NCI-H1105 (cell line): Measurements from ENCODE around the gene HTR4.
"Not testable (repeated sequence)": the region's sequence is repeated elsewhere in the genome, so short reads cannot be mapped to it uniquely, and the experiment has no call there.

ENCODE experiments used
- DNase-seq: peaks from one replicate; lab custom pipeline; 2025; lab: John Stamatoyannopoulos, UW

Gene HTR4, protein sequence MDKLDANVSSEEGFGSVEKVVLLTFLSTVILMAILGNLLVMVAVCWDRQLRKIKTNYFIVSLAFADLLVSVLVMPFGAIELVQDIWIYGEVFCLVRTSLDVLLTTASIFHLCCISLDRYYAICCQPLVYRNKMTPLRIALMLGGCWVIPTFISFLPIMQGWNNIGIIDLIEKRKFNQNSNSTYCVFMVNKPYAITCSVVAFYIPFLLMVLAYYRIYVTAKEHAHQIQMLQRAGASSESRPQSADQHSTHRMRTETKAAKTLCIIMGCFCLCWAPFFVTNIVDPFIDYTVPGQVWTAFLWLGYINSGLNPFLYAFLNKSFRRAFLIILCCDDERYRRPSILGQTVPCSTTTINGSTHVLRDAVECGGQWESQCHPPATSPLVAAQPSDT

DNA sequence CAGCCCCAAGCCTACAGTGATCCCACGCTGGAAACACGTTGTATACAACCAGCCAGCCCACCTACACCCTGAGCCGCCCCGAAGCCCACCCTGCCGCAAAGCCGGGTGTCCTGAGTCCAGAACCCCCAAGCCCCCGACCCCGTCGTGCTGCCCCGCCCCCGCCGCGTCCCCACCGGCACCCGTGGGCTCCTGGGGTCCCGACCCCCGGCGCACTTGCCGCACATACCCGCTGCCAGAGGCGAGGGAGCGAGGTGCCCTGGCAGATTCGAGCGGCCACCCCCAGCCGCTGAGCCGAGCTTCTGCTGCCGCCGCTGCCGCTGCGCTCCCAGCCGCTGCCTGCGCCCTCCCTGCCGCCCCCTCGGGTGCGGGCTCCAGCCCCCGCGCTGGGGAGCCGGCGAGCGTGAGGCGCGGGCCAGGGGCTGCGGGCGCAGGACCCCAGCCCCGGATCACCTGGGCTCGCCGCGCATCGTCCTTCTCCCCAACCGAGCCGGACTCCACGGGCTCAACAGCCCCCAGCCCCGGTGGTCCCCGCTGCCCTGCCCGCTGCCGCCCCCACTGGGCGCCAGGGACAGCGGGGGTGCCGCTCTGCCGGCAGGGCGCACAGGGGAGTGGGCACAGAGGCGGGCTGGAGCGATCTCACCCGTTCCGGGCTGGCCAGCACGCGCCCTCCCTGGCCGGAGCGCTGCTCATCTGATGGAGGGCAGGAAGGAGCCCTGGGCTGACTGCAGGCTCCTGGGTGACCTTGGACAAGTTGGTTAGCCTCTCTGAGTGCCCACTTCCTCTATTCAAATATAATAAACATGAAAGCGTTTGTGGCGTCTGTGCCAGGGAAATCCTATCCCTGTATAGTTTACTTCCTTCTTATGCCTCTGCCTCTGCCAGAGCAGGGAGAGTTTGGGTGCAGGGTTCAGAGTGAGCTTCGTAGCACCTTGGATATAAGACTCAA lies at the start of gene HTR4:
Gene HTR4 (minus strand): TSS at position 692 of the 946 bp plus-strand sequence. CDS start 17,513 bp downstream, outside the sequence.
- no peak for DNase-seq

DNA sequence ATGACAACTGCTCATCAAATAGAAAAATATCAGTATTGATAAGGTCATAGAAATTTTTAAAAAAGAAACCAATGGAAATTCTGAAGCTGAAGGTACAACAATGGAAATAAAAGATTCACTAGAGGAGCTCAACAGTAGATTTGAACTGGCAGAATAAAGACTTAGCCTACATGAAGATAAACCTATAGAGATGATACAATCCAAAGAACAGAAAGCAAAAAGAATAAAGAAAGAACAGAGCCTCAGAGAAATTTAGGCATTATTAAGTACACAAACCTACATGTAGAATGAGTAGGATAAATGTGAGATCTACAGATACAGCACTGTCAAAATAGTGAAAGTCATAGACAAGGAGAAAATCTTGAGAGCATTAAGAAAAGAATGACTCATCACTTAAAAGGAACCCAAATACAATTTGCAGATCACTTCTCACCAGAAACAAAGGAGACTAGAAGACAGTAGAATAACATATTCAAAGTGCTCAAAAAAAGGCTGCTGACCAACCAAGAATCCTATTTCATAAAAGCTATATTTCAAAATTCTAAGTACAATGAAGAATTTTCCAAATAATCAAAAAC lies 47.8 kb upstream of the HTR4 start:
- DNase-seq: no peak

DNA sequence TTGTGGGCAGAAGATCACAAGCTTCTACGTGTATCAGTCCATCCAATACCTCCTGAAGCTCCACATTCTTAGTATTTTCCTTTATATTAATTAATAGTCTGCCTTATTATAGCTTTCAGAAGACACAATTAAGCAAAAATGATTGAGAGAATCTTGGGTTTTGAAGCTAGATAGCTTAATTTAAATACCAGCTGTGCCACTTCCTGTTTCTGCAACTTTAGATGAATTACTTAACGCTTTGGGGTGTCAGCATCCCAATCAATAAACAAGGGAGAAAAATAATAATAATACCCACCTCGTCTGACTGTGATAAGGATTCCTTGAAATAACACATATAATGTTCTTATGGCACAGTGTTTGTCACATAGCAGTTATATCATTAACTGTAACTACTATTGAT lies 44.7 kb upstream of the HTR4 start:
- no peak for DNase-seq

DNA sequence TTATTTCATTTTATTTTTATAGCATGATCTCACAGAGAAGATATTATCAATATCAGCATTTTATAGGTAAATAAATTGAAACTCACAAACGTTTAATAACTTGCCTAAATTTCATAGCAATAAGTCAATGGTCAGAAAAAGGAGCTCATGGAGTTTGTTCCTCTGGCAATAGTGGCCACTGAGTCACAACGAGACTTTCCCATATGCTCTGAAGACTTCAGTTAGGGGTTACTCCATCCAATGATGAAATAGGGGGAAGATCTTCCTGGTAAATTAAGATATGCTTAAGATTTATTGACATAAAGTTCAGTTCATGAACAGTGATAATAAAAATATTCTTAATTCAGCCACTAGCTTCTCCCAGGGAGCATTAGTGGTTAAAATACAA lies 43.5 kb upstream of the HTR4 start:
- DNase-seq: no peak

DNA sequence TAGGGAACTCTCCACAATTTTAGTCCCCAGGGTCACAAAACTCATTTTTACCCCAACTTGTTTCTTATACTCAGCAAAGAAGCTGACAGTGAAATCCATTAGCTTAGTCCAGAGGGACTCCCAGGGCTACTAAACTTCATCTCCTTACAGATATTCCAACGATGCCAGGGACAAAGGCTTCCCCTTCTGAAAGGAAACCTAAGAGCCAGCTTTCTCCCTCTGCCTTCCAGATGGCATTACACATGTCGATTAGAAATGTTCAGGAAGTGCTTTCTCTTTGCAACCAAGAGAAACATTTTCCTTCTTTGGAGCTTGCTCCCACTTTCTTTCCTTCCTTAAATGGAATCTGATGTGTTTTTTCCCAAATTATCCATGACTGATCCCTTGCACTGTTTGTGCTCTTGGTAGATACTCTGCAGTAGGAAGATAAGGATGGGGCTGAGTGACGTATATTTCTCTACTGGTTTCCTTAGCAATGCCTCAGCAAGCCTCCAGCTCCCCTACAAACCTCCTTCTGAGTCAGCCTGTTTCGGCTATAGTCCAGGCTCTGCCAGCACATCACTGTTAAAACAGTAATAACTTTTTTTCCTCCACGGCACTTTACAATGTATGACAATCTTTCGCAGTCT lies 43.0 kb upstream of the HTR4 start:
- DNase-seq: no peak

DNA sequence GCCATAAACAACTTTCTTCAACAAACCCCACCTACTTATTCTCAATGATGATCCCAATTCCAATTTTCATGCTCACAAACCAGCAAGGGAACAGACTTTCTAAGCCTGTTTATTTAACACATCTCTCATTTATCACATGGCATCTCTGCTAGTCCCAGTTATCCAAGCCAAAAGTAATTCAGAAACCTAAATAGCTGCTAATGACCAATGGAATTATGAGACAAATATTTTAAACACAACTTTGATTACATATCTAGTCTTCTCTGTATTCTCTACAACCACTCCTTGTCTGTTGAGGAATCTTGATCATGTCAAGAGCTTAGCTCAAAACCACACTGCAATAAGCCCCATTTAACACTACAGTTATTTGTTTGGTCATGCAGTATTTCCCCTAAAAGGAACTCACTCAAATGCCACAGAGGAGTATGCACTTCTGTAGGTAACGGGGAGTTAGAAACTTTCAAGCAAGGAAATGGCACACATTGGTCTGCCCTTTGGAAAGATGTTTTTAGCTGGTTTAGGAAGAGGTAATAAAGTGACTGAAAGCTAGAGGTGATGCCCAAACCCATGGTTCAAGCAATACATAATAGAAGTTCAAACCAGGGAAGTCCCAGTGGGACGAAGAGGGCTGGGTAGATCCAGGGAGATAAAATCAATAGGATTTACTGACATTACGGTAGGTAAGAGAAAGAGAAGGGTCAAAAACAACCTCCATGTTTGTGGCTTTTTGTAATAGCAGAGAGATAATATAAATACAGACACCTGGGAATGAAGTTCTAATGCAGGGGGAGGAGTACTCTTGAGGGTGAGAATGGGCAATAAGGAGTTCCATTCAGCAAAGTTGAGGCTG lies 42.1 kb upstream of the HTR4 start:
- no peak for DNase-seq

DNA sequence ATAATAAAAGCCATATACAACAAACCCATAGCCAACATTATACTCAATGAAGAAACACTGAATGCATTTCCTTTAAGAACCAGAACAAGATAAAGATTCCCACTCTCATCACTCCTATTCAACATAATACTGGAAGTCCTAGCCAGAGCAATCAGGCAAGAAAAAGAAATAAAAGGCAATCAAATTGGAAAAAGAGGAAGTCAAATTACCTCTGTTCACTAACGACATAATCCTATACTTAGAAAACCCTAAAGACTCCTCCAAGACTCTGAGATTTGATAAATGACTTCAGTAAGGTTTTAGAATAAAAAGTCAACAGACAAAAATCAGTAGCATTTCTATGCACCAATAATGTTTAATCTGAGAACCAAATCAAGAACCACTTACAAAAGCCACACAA lies 36.6 kb upstream of the HTR4 start:
- DNase-seq: no peak

DNA sequence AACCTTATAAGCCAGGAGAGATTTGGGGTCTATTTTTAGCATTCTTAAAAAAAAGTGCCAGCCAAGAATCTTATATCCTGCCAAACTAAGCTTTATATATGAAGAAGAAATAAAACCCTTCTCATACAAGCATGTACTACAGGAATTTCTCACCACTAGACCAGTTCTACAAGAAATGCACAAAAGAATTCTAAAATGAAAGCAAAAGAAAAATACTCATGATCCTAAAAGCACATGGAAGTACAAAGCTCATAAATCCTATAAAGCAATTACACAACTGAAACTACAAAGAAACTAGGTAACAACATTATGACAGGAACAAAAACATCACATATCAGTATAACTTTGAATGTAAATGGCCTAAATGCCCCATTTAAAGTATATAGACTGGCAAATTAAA lies 34.5 kb upstream of the HTR4 start:
- DNase-seq: no peak

DNA sequence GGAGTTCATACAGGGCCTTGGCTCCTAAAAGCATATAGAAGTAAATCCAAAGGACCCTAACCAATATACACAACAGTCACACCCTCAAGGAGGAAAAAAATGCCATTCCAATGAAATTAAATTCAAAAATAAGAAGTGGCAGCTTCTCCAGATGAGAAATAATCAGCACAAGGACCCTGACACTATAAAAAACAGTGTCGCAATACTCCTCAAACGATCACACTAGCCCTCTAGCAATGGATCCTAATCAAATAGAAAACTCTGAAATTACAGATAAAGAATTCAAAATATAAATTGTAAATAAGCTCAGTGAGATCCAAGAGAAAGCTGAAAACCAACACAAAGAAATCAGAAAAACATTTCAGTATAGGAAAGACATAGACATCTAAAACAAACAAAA lies 33.5 kb upstream of the HTR4 start:
- no peak for DNase-seq

DNA sequence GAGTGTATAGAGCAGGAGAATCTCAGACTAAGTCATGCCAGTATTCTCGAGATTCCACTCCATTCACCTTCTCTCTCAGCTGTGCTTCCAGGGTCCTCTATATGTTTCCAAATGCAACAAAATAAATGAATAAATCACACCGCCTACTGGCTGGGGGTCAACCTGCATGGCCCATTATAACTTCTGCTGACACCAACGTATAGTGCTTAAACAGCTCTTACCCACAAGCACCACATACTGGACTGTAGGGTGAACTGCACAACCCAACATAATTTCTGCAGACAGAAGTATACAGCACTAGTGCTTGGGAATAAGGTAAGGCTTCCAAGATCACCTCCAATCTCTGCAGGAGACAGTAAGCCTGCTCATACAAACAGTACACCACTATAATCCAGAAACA lies 33.1 kb upstream of the HTR4 start:
- DNase-seq: no peak

DNA sequence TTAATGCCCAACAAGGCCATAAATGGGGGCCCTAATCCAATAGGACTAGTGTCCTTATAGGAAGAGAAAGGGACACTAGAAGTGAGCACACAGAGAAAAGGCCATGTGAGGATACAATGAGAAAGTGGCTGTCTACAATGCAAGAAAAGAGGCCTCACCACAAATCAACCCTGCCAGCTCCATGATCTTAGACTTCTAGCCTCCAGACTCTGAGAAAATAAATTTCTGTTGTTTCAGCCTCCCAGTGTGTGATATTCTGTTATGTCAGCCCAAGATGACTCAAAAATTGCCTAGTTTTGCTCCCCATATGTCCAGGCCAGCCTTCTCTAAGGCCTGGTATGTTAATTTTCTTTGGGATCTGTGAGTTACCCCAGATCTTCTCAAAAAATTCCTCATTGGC lies 32.3 kb upstream of the HTR4 start:
- DNase-seq: no peak

DNA sequence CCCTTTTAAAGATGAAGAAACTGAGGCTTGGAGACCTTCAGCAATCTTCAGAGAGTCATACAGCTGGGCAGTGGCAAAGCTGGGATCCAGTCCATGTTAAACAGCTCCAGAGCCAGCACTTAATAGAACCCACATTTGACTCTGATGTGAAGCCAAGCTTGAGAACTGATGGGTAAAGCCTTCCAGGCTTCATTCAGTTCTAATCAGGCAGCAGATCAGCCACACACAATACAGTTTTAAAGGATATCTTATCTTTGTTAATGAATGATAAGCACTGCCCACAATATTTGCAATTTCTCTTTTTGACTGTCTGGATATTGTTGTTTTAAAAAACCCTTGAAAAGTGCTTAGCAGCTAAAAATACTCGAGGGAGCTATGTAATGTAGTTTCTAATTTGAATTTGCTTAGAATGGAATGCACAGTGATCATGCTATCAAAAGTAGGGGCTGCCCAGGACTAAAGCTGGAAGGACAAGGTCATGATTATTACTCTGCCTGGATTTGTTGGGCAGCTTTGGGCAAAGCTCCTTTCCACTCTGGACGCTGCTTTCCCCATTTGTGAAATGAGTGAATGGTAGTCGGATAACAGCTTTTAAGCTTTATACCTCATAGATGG lies 31.3 kb upstream of the HTR4 start:
- no peak for DNase-seq

DNA sequence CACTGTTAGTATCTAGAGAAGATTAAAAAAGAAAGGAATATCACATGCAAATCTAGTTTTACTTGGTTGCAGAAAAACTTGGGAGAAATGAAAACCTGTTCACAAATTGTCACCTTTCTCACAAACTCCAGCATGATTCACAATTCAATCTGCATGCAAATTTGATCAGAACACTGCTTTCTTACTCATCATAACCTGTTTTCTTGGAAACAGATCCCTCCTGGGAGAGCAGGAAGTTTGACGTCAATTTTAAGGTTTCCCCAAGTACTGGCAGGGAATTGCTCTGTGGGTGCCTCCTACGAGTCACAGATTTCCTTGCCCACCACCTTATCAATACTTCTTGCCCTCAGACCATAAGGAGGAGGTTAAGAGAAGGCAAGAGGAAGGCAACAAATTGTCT lies 30.2 kb upstream of the HTR4 start:
- DNase-seq: no peak

DNA sequence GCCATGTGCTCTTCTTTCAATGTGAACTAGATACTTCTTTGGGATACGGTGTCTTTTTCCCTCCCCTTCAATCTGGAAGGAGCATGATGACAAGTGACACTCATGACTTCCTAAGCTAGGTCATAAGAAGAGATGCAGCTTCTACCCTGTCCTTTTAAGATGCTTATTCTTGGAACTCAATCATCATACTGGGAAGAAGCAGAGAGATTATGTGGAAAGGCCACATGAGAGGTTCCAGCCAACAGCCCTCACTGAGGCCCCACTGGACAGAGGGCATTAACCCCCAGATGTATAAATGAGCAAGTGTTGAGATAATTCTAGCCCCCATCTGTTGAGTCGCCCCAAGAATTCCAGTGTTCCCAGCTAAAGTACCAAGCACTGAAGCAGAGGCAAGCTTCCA lies 29.3 kb upstream of the HTR4 start:
- no peak for DNase-seq

DNA sequence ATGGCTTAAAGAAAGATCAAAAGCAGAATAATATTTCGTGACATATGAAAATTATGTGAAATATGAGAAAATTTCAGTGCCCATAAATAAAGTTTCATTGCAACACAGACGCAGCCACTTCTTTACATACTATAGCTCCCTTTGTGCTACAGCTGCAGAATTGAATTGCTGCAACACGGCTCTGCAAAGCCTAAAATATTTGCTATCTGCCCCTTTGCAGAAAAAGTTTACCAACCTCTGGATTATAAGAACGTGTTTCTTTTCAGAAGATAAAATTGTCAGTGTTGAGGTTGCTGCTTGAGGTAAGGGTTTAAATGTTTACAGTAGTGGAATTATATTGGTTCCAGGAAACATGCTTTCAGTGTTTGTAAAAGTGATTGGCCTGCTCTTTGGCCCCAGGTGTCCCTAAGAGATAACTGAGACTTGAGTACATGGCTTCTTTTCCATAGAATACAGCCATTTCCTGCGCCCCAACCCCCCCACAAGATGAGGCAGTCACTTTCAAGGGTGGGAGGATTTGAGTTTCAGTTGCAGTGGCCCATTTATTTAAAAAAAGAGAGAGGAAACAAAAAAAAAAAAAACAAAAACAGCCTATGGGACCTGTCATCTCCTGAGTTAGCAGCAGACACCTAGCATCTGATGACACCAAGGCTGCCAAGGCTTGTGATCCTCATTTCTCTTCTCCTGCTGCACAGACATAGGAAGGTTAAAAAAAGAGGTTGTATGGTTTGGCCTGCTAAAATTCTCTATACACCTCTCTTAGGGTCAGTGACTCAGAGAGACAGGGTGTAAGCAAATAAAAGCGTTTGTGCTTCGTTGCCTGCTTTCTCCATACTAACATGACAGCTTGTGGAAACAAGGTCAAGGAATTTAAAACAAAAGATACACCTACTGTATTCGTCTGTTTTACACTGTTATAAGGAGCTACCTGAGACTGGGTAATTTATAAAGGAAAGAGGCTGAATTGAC lies 28.0 kb upstream of the HTR4 start:
- no peak for DNase-seq

DNA sequence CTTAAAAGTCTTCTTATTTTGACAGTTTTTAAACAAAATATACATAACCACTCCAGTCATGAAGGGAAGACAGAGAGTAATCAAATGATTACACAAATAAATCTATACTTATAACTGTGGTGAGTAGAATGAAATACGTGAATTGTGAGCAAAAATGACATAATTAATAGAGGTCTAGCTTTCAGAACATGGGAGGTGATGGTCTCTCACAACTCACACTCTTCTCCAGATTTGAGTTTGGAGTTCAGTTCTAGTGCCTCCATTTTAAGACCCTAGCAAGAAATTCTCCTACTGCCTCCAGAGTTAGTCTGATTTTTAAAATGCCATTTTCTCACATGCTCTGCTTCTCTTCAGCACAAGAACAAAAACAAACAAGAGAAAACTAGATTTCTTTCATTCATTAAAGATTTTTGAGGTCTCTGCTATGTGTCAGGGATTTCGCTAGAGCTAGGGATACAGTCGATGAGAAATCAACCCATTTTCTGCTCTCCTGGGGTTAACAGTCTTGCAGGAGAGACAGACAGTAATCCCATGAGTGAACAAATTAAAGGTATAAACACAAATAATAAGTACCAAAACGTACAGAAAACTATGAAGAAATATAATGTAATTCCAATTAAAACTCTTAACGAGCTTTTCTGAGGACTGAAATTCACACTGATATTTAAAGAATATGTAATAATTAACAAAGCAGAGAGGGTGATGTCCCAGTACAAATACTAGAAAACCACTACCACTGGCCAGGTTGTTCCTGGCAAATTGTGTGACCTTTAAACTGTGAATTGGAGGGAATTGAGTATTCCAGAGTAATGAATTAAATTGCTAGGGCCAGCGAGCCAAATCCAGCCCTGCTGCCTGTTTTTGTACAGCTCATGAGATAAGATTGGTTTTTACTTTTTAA lies 27.1 kb upstream of the HTR4 start:
- no peak for DNase-seq

DNA sequence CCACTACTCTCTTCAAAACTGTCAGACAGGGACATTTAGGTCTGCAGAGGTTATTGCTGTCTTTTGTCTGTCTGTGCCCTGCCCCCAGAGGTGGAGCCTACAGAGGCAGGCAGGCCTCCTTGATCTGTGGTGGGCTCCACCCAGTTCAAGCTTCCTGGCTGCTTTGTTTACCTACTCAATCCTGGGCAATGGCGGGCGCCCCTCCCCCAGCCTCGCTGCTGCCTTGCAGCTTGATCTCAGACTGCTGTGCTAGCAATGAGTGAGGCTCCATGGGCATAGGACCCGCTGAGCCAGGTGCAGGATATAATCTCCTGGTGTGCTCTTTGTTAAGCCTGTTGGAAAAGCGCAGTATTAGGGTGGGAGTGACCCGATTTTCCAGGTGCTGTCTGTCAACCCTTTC lies 19.4 kb upstream of the HTR4 start:
- not testable (repeated sequence) for DNase-seq

DNA sequence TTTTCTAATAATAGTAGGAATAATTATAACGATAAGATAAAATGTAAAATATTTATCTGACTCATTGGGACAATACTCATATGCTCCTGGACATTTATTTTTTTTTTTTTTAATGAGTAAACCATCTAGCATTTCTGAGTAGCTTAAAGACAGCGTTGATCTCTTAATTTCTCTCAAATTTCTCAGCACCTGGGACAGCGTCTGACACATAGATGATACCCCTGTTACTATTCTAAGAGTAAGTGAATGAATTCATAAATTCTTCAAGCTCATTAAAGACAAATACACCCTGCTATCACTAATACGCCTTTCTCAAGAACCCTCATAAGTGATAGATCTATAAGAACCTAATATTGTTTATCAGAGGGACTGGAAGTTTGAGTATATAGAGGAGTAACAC lies 12.0 kb upstream of the HTR4 start:
- DNase-seq: no peak

DNA sequence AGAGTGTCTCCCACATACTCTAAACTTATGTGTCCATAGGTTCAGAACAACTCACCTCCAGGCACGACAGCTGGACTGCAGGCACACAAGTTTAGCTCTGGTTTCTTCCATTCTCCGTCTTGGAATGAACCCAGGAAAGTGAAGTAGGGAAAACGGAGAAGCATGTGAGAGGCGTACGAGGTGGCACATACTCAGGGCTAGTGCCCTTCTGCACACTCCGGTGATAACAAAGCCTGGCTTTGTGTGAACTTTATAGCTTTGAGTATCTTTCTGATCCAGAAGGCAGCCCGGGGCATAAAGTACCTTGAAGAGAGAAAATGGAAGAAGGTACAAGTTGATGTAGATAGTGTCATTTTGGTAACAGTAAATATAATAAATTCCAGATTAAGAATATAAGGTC lies 11.1 kb upstream of the HTR4 start:
- no peak for DNase-seq
